ENCODE data around the gene TLR6.

GRCh38 chr4:38832624-38833528 is 23.7 kb downstream of the TLR6 start:
- no peak for TF ChIP-seq POLR2A (IDR thresholded peaks at IDR 0.05)
- no peak for TF ChIP-seq CTCF (IDR thresholded peaks at IDR 0.05)

Measured in thyroid gland (tissue), 4 donors.